ENCODE measurements around the gene SKAP2. TPM values are rescaled to one million over a fixed set of nuclear protein-coding genes. Genes with fewer than 3 reads are reported as not detected.

SKAP2 gene
- total RNA-seq, 1 experiment from 2014 or later, result 30.7 TPM

DNA sequence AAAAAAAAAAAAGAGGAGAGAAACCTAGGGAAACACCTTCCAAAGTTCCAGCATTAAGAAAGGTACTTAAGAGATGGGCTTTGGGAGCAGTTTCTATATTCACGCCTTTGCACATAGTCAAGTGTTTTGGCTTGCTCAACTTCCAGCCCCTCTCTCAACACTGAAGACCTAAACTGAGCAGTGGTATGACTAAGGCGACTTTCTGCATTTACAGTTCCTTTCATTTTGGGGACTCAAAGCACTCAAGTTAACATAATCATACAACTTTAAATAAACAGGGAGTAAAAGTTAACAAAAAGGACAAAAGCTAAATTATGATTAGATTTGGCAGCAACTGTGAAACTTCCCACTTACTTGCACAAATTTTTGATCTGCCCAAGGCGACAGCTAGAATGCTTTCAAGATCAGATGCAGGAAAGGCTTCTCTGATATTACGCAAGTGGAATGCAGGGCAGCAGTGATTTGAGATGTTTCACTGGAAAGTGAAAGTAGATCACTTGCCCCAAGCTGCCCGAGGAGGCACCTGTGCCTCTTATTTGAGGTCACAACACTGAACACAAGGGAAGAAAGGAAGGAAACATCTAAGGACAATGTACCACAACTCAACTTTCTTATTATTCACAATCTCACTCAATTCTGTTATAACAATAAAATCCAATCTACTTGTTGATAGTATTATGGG, 199.5 kb downstream of the SKAP2 start:
- H3K27ac ChIP-seq (ENCODE audit: low read depth, low read length), result no peak overlapping the region
- 0 out of 4 replicates have a peak, but pooled peaks cover 0 to 2% of the 10 kb centered on the region in 2 experiments for H3K4me1 ChIP-seq (ENCODE audit: control insufficient read depth in 1 of 2, insufficient read depth in 2 of 2, low read length in 2 of 2)
- H3K79me2 ChIP-seq (ENCODE audit: insufficient read depth, low read length), result no peaks in the 10 kb centered on the region
- H3K9me2 ChIP-seq (ENCODE audit: insufficient read depth), result no peaks in the 10 kb centered on the region
- no peaks in the 10 kb centered on the region for H3K36me3 ChIP-seq (ENCODE audit: control insufficient read depth in 1 of 2, insufficient read depth in 2 of 2, low read length in 2 of 2)
- H3K4me2 ChIP-seq (ENCODE audit: low read length), result no peak overlapping the region
- POLR2A ChIA-PET, result interaction anchor here (0.7 kb wide), 1 partner anchor 449 kb away, joined by 3 read pairs; no protein-coding TSS in a partner anchor
- CTCF ChIA-PET, result interaction anchor here (0.8 to 8.0 kb wide), 3 partner anchors 267 to 772 kb away, joined by 3 to 232 read pairs (median 6); no protein-coding TSS in a partner anchor
- BruUV-seq (replicated peaks), result no TSS peak
- TF ChIP-seq ZFX (IDR thresholded peaks at IDR 0.05) (no peak), CEBPB (IDR thresholded peaks at IDR 0.05; ENCODE audit: low read depth) (0 out of 2 replicates have a peak, but pooled peaks have one; percentile 34)
- ATAC-seq (no peak), DNase-seq (ENCODE audit: low read depth, low spot score) (no peak)
- H3K27me3 ChIP-seq (ENCODE audit: insufficient read depth, low read length), result no peaks in the 10 kb centered on the region
- RAD21 ChIA-PET (ENCODE audit: low non-redundant PET in 1 of 2, low total read pairs in 2 of 2, uncharacterized antibody in 2 of 2, unreplicated experiment in 2 of 2), result interaction anchor here in 1 of 2 experiments (1.3 kb wide), 1 partner anchor 295 kb away, joined by 4 read pairs; no protein-coding TSS in a partner anchor
- H2AFZ ChIP-seq (ENCODE audit: low read depth, low read length, poor library complexity, severe bottlenecking), result no peak overlapping the region
- H3K9me3 ChIP-seq (ENCODE audit: control insufficient read depth in 1 of 2, insufficient read depth in 1 of 2, low read depth in 1 of 2, low read length in 2 of 2), result no peaks in the 10 kb centered on the region
- no peak overlapping the region for H3K4me3 ChIP-seq (replicated peaks in 1 of 2; ENCODE audit: low read depth in 1 of 2, low read length in 2 of 2)
- no peak overlapping the region for H3K9ac ChIP-seq (ENCODE audit: low read length)
- intact Hi-C loops (cut with micrococcal nuclease), result loop anchor here (5.0 to 10.0 kb wide), 4 partner anchors 163 to 573 kb away; partner anchors contain the start of genes CBX3 and HNRNPA2B1
- H4K20me1 ChIP-seq (ENCODE audit: insufficient read depth), result no peaks in the 10 kb centered on the region

GRCh38 chr7:26664274-26664673, 200.1 kb downstream of the SKAP2 start:
- BruUV-seq (replicated peaks), result no TSS peak
- H3K79me2 ChIP-seq (ENCODE audit: insufficient read depth, low read length), result no peaks in the 10 kb centered on the region
- no peak overlapping the region for H3K27ac ChIP-seq (ENCODE audit: low read depth, low read length)
- H3K9me3 ChIP-seq (ENCODE audit: control insufficient read depth in 1 of 2, insufficient read depth in 1 of 2, low read depth in 1 of 2, low read length in 2 of 2), result no peaks in the 10 kb centered on the region
- POLR2A ChIA-PET, result interaction anchor here (0.7 kb wide), 1 partner anchor 449 kb away, joined by 3 read pairs; no protein-coding TSS in a partner anchor
- no peak overlapping the region for H2AFZ ChIP-seq (ENCODE audit: low read depth, low read length, poor library complexity, severe bottlenecking)
- H3K36me3 ChIP-seq (ENCODE audit: control insufficient read depth in 1 of 2, insufficient read depth in 2 of 2, low read length in 2 of 2), result no peaks in the 10 kb centered on the region
- H3K9me2 ChIP-seq (ENCODE audit: insufficient read depth), result no peaks in the 10 kb centered on the region
- 0 out of 4 replicates have a peak, but pooled peaks cover 0 to 2% of the 10 kb centered on the region in 2 experiments for H3K4me1 ChIP-seq (ENCODE audit: control insufficient read depth in 1 of 2, insufficient read depth in 2 of 2, low read length in 2 of 2)
- H3K4me3 ChIP-seq (replicated peaks in 1 of 2; ENCODE audit: low read depth in 1 of 2, low read length in 2 of 2), result no peak overlapping the region
- DNase-seq (ENCODE audit: low read depth, low spot score) (no peak), ATAC-seq (no peak)
- H3K9ac ChIP-seq (ENCODE audit: low read length), result no peak overlapping the region
- no peaks in the 10 kb centered on the region for H4K20me1 ChIP-seq (ENCODE audit: insufficient read depth)
- no peaks in the 10 kb centered on the region for H3K27me3 ChIP-seq (ENCODE audit: insufficient read depth, low read length)
- RAD21 ChIA-PET (ENCODE audit: low non-redundant PET in 1 of 2, low total read pairs in 2 of 2, uncharacterized antibody in 2 of 2, unreplicated experiment in 2 of 2), result interaction anchor here in 1 of 2 experiments (1.3 kb wide), 1 partner anchor 295 kb away, joined by 4 read pairs; no protein-coding TSS in a partner anchor
- intact Hi-C loops (cut with micrococcal nuclease), result loop anchor here (10.0 kb wide), 1 partner anchor 389 kb away; no protein-coding TSS in a partner anchor
- CTCF ChIA-PET, result interaction anchor here (0.8 to 8.0 kb wide), 3 partner anchors 266 to 771 kb away, joined by 3 to 232 read pairs (median 6); no protein-coding TSS in a partner anchor
- H3K4me2 ChIP-seq (ENCODE audit: low read length), result no peak overlapping the region
- TF ChIP-seq EGR1 (IDR thresholded peaks at IDR 0.05; ENCODE audit: low read depth) (no peak), SRF (IDR thresholded peaks at IDR 0.05; ENCODE audit: low read depth) (no peak), EZH2 (IDR thresholded peaks at IDR 0.05) (no peak), EZH2phosphoT487 (IDR thresholded peaks at IDR 0.05; ENCODE audit: borderline replicate concordance) (no peak), CBX3 (IDR thresholded peaks at IDR 0.05; ENCODE audit: low read depth) (no peak), POLR2A (IDR thresholded peaks at IDR 0.05; ENCODE audit: borderline replicate concordance, extremely low read depth, insufficient read depth, insufficient read length) (no peak), ZFX (IDR thresholded peaks at IDR 0.05) (no peak), REST (IDR thresholded peaks at IDR 0.05; ENCODE audit: low read depth) (no peak), YY1 (IDR thresholded peaks at IDR 0.05; ENCODE audit: extremely low read depth, insufficient replicate concordance, low read depth, low read length) (no peak), FOSL1 (IDR thresholded peaks at IDR 0.05; ENCODE audit: low read depth) (no peak), ATF3 (IDR thresholded peaks at IDR 0.05) (no peak), CEBPB (IDR thresholded peaks at IDR 0.05; ENCODE audit: low read depth) (no peak), ELF1 (IDR thresholded peaks at IDR 0.05; ENCODE audit: borderline replicate concordance, low read depth) (no peak), JUND (IDR thresholded peaks at IDR 0.05) (no peak), RAD21 (IDR thresholded peaks at IDR 0.05; ENCODE audit: low read depth) (no peak)
- TF ChIP-seq, protein P1, sequence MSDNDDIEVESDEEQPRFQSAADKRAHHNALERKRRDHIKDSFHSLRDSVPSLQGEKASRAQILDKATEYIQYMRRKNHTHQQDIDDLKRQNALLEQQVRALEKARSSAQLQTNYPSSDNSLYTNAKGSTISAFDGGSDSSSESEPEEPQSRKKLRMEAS (IDR thresholded peaks at IDR 0.05), result no peak
